Prostate gland (tissue), 2 donors: Measurements from ENCODE around the gene TBC1D24. TPM values are rescaled to one million over a fixed set of nuclear protein-coding genes. Genes with fewer than 3 reads are reported as not detected.

Source experiments
- DNase-seq: peaks from one replicate; pipeline ENCODE4 v3.0.0-alpha.2; 2019; ENCODE audit warnings: low spot score
- H3K27ac ChIP-seq, 2 donors: fragments of 200-600 bp; sonication (generic); 2 replicates each; pipeline ENCODE4 v1.5.1; 2017 to 2019
- H3K27me3 ChIP-seq: fragments of 200-600 bp; sonication (generic); replicated peaks from 2 replicates; pipeline ENCODE4 v1.5.1; 2019; ENCODE audit not compliant: insufficient read depth
- H3K36me3 ChIP-seq, 2 donors: fragments of 200-600 bp; sonication (generic); 1 replicate in 1 of 2; 2 replicates in 1 of 2; pipeline versions ENCODE4 v1.5.1 to v1.8.1; 2017 to 2019
- H3K4me1 ChIP-seq: fragments of 200-600 bp; sonication (generic); replicated peaks from 2 replicates; pipeline ENCODE4 v1.5.1; 2019
- H3K4me3 ChIP-seq, 2 donors: fragments of 200-600 bp; sonication (generic); 2 replicates each; pipeline ENCODE4 v1.5.1; 2017 to 2019
- H3K9me3 ChIP-seq: fragments of 200-600 bp; sonication (generic); 2 replicates; pipeline ENCODE4 v1.5.1; 2017
- POLR2A ChIP-seq: fragments of 450-650 bp; IDR thresholded peaks from one replicate; pipeline ENCODE4 v1.6.1; 2016; ENCODE audit warnings: antibody characterized with exemption, mild to moderate bottlenecking
- POLR2AphosphoS5 ChIP-seq: sonication (generic); formaldehyde crosslinking; IDR thresholded peaks from one replicate; pipeline ENCODE4 v1.6.1; 2017; ENCODE audit warnings: antibody characterized with exemption
- WGBS: methylation state at CpG from one replicate; pipeline ENCODE4 v1.1.5; 2018; 5-methylcytosine and 5-hydroxymethylcytosine counted together
- intact Hi-C: fragments of 100-400 bp; cut with DNase I; formaldehyde crosslinking; loops from one replicate; pipeline ENCODE4 v1.14.2; 2022
- total RNA-seq, 2 donors: library from RNA; depleted of rRNA; stranded (reverse); fragments of >200 nt; gene quantifications; one replicate each; pipeline ENCODE4 v1.1.0, GENCODE V29; 2016
- TF ChIP-seq, protein P1 (sequence below), 4 experiments: fragments of 200-600 bp in 2 of 4; fragments of 450-650 bp in 2 of 4; sonication (generic) in 2 of 4; IDR thresholded peaks; 1 replicate in 3 of 4; 2 replicates in 1 of 4; pipeline ENCODE4 v1.5.1; 2016 to 2019; ENCODE audit warnings: antibody characterized with exemption in 4 of 4, mild to moderate bottlenecking in 2 of 4, moderate library complexity in 2 of 4

Gene TBC1D24
- total RNA-seq, 2 donors from 2014 or later = 22.4 to 26.2 TPM

DNA sequence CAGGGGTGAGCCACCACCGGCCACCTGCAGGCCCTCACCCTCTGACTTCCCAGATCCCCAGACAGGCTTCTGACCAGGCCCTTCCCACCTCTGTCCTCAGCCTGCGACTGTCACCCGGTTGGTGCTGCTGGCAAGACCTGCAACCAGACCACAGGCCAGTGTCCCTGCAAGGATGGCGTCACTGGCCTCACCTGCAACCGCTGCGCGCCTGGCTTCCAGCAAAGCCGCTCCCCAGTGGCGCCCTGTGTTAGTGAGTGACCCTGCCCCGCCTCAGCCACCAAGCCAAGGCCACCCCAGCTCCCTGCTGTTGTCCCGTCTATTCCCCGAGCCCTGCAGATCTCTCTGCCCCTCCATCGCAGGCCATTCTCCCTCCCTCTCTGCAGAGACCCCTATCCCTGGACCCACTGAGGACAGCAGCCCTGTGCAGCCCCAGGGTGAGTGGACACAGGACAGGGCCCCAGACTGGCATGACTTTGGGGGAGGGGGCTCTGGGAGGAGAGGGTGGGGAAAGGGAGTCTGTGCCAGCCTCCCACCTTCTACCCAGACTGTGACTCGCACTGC lies 2.0 kb upstream of the TBC1D24 start:
- Histone ChIP-seq H3K9me3 (no peaks in the 10 kb centered on the region), H3K36me3 (no peaks in the 10 kb centered on the region), H3K4me3 (no peak overlapping the region), H3K4me1 (peaks cover 12% of the 10 kb centered on the region), H3K27ac (no peak overlapping the region), H3K27me3 (no peaks in the 10 kb centered on the region)
- 90% methylated on average over 14 of the region's 14 CpGs for WGBS
- intact Hi-C loops = no loop called here
- TF ChIP-seq POLR2A (no peak), POLR2AphosphoS5 (no peak)
- TF ChIP-seq, protein P1, sequence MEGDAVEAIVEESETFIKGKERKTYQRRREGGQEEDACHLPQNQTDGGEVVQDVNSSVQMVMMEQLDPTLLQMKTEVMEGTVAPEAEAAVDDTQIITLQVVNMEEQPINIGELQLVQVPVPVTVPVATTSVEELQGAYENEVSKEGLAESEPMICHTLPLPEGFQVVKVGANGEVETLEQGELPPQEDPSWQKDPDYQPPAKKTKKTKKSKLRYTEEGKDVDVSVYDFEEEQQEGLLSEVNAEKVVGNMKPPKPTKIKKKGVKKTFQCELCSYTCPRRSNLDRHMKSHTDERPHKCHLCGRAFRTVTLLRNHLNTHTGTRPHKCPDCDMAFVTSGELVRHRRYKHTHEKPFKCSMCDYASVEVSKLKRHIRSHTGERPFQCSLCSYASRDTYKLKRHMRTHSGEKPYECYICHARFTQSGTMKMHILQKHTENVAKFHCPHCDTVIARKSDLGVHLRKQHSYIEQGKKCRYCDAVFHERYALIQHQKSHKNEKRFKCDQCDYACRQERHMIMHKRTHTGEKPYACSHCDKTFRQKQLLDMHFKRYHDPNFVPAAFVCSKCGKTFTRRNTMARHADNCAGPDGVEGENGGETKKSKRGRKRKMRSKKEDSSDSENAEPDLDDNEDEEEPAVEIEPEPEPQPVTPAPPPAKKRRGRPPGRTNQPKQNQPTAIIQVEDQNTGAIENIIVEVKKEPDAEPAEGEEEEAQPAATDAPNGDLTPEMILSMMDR (IDR thresholded peaks at IDR 0.05) = no peak
- no peak for DNase-seq

GRCh38 chr16:2473446-2473926 lies 1.4 kb upstream of the TBC1D24 start:
- DNase-seq = no peak
- Histone ChIP-seq H3K36me3 (no peaks in the 10 kb centered on the region), H3K4me3 (peak overlapping the region; percentile 72 to 82), H3K27me3 (no peaks in the 10 kb centered on the region), H3K27ac (no peak overlapping the region), H3K9me3 (no peaks in the 10 kb centered on the region), H3K4me1 (peaks cover 8% of the 10 kb centered on the region)
- TF ChIP-seq POLR2A (no peak), POLR2AphosphoS5 (no peak)
- TF ChIP-seq, protein P1 (IDR thresholded peaks at IDR 0.05) = no peak
- intact Hi-C loops = no loop called here
- WGBS = 11% methylated on average over 22 of the region's 49 CpGs

DNA sequence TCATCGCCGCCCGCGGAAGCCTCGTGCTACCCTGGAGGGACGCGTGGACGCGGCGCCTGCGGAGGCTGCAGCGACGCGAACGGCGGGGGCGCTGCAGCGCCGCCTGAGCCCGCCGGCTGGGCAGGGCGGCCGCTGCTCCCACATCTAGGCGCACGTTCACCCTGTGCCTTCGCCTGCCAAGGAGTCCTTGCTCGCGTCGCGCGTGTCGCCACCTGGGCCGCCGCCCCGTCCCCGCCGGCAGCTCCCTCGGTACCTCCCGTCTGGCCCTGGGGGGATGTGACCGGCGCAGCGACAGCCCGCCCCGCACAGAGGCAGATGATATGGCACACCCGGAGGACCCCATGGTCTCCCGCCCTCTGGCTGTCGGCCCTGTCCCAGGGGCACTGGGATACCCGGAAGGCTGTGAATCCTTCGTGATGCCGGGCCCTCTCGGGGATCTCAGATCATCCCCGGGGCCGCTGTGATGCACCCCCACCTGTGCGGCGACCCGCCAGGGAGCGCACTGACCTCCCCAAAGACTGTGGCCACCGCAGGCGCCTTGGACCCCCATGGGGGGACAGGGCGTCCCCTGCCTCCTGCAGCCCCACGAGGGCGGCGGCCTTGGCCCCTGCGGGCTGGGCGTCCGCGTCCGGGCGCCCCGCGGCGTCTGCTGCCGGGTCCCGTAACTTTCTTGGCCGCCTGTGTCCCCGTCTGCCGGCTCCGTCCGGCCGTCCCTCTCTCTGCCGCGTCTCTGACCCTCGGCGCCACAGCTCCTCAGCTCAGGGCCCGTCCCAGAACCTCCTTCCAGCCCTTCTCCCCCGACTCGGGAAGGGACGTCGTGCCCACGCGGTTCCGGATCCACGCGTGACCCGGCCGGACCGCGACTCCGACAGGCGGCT lies 689 bp upstream of the TBC1D24 start:
- no peak for DNase-seq
- WGBS = under 1% methylated on average over 46 of the region's 100 CpGs
- no peaks in the 10 kb centered on the region for H3K9me3 ChIP-seq
- peak overlapping the region; percentile 72 to 82 for H3K4me3 ChIP-seq
- H3K4me1 ChIP-seq = peaks cover 7% of the 10 kb centered on the region
- no peaks in the 10 kb centered on the region for H3K36me3 ChIP-seq
- intact Hi-C loops = no loop called here
- no peak for TF ChIP-seq POLR2A
- no peak for TF ChIP-seq POLR2AphosphoS5
- TF ChIP-seq, protein P1 (IDR thresholded peaks at IDR 0.05) = peak; percentile 14 to 50 (median 30)
- H3K27me3 ChIP-seq = no peaks in the 10 kb centered on the region
- peak overlapping the region; percentile 77 to 79 for H3K27ac ChIP-seq

DNA sequence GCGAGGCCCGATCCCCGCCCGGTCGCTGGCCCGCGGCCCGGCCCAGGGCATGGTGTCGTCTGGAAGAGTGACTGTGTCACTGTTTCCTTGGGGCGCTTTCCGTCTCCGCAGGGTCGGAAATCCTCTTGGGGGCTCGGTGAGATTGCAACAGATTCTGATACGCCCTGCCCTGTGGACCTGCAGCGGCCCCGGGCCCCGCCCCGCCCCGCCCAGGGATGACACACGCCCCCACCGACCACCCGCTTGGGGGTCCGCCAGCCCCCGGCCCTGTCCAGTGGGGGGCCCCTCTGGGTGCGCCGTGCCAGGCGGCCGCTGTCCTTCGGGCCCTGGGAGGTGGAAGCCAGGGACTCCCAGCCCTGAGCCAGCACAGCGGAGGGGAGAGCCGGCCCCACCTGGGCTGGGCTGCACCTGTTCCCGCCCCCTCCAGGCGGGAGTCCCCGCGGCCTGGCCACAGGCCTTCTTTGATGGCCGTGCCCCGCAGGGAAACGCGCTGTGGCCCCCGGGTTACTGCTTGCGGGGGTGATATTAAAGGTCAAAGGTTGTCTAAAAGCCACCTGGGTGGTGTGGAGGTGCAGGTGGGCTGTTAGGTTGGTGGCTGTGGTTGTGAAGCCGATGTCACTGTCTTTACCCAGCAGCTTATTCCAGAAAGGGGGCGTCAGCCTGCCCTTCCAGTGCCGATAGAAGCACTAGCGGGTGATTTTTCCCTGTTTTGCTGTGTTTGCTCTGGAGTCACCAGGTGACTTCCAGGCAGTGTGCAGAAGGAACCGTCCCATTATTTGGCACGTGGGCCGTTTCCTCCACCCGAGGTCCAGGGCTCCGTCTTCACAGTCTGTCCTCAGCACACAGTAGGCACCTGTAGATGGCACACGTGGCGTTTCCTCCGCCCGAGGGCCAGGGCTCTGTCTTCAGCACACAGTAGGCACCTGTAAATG lies 752 bp downstream of the TBC1D24 start:
- peaks cover 7% of the 10 kb centered on the region for H3K4me1 ChIP-seq
- intact Hi-C loops = no loop called here
- H3K27ac ChIP-seq = peak overlapping the region in 1 of 2 donors; percentile 51
- 11% methylated on average over 39 of the region's 55 CpGs for WGBS
- H3K36me3 ChIP-seq = no peaks in the 10 kb centered on the region
- DNase-seq = no peak
- no peak for TF ChIP-seq POLR2A
- no peak for TF ChIP-seq POLR2AphosphoS5
- H3K4me3 ChIP-seq = peak overlapping the region; percentile 72 to 82
- no peaks in the 10 kb centered on the region for H3K27me3 ChIP-seq
- H3K9me3 ChIP-seq = no peaks in the 10 kb centered on the region

DNA sequence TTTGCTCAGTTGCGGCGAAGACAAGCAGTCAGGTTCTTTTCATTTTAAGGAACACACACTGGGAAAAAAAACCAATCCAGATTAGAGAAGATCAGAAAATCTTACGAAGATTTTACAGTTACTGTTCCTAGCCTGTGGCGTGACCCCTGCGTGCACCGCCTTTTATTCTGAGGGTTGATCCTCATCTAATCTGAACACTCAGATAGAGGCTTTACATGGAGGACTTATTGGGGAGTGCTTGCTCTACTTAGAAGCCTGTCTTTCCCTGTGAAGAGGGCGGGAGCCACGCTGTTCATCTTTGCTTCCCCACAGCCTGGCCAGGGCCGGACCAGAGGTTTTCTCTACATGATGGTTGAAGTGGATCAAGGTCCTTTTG lies 1.4 kb downstream of the TBC1D24 start:
- TF ChIP-seq POLR2AphosphoS5 (no peak), POLR2A (no peak)
- TF ChIP-seq, protein P1 (IDR thresholded peaks at IDR 0.05) = no peak
- no peak overlapping the region for H3K27ac ChIP-seq
- peak overlapping the region in 1 of 2 donors; percentile 82 for H3K4me3 ChIP-seq

More for the DNA sequence above, 1.4 kb downstream of the TBC1D24 start:
- Histone ChIP-seq H3K27me3 (no peaks in the 10 kb centered on the region), H3K36me3 (no peaks in the 10 kb centered on the region), H3K9me3 (no peaks in the 10 kb centered on the region), H3K4me1 (peaks cover 7% of the 10 kb centered on the region)
- intact Hi-C loops = no loop called here
- no peak for DNase-seq
- WGBS = 93% methylated on average over 9 of the region's 9 CpGs
